IgD-negative memory B cell (primary cell): ENCODE measurements around the gene PLSCR5. TPM values are rescaled to one million over a fixed set of nuclear protein-coding genes. Genes with fewer than 3 reads are reported as not detected.

ENCODE experiments used
- H3K27ac Mint-ChIP-seq, 3 donors: one replicate each; pipeline ENCODE4 v1.8.0; 2020 to 2022; ENCODE audit warnings: mild to moderate bottlenecking in 3 of 3, mixed read lengths in 3 of 3, moderate library complexity in 1 of 3
- H3K27me3 Mint-ChIP-seq: one replicate; pipeline ENCODE4 v1.8.0; 2021; ENCODE audit warnings: mixed read lengths
- H3K36me3 Mint-ChIP-seq: one replicate; pipeline ENCODE4 v1.8.0; 2020; ENCODE audit warnings: mild to moderate bottlenecking, mixed read lengths
- H3K4me1 Mint-ChIP-seq, 3 donors: one replicate each; pipeline ENCODE4 v1.8.0; 2020 to 2022; ENCODE audit warnings: mixed read lengths in 3 of 3, mild to moderate bottlenecking in 1 of 3
- H3K4me3 Mint-ChIP-seq, 4 donors: one replicate each; pipeline ENCODE4 v1.8.0; 2020 to 2022; ENCODE audit warnings: mild to moderate bottlenecking in 4 of 4, mixed read lengths in 4 of 4, moderate library complexity in 3 of 4
- H3K9me3 Mint-ChIP-seq, 3 donors: one replicate each; pipeline ENCODE4 v1.8.0; 2020 to 2021; ENCODE audit warnings: mixed read lengths in 3 of 3, mild to moderate bottlenecking in 1 of 3
- polyA plus RNA-seq: library from polyadenylated mRNA; unstranded; fragments of 300-500 nt; fragmentation: Illumina TruSeq; gene quantifications from one replicate; pipeline ENCODE4 v1.2.3, GENCODE V29; 2021

Gene PLSCR5
- polyA plus RNA-seq, 1 donor from 2014 or later = not detected

GRCh38 chr3:146612015-146612414 is 6.9 kb upstream of the PLSCR5 start:
- H3K27me3 Mint-ChIP-seq = peaks cover 2% of the 10 kb centered on the region
- H3K4me3 Mint-ChIP-seq = no peak overlapping the region
- peaks cover 0 to 4% (median 0%) of the 10 kb centered on the region in 3 donors for H3K9me3 Mint-ChIP-seq
- no peaks in the 10 kb centered on the region for H3K4me1 Mint-ChIP-seq
- H3K27ac Mint-ChIP-seq = no peak overlapping the region
- H3K36me3 Mint-ChIP-seq = no peaks in the 10 kb centered on the region

GRCh38 chr3:146611096-146611495 is 6.0 kb upstream of the PLSCR5 start:
- Mint-ChIP-seq H3K27me3 (peaks cover 2% of the 10 kb centered on the region), H3K36me3 (no peaks in the 10 kb centered on the region), H3K27ac (no peak overlapping the region), H3K4me1 (no peaks in the 10 kb centered on the region), H3K4me3 (no peak overlapping the region), H3K9me3 (peaks cover 0 to 4% (median 0%) of the 10 kb centered on the region in 3 donors)

- Mint-ChIP-seq H3K27me3 (no peaks in the 10 kb centered on the region), H3K36me3 (no peaks in the 10 kb centered on the region), H3K4me1 (no peaks in the 10 kb centered on the region), H3K9me3 (no peaks in the 10 kb centered on the region), H3K27ac (no peak overlapping the region), H3K4me3 (no peak overlapping the region)
Observed at GRCh38 chr3:146598535-146598934, 6.6 kb downstream of the PLSCR5 start.

GRCh38 chr3:146594843-146595482 is 10.2 kb downstream of the PLSCR5 start:
- Mint-ChIP-seq H3K27ac (no peak overlapping the region), H3K9me3 (no peaks in the 10 kb centered on the region), H3K27me3 (peaks cover 1% of the 10 kb centered on the region), H3K4me1 (no peaks in the 10 kb centered on the region), H3K4me3 (no peak overlapping the region), H3K36me3 (no peaks in the 10 kb centered on the region)

- Mint-ChIP-seq H3K9me3 (no peaks in the 10 kb centered on the region), H3K36me3 (no peaks in the 10 kb centered on the region), H3K4me3 (no peak overlapping the region), H3K4me1 (no peaks in the 10 kb centered on the region), H3K27me3 (peaks cover 1% of the 10 kb centered on the region), H3K27ac (no peak overlapping the region)
Observed at GRCh38 chr3:146593776-146594175, 11.4 kb downstream of the PLSCR5 start.

- H3K27me3 Mint-ChIP-seq = peaks cover 1% of the 10 kb centered on the region
- H3K4me3 Mint-ChIP-seq = no peak overlapping the region
- no peak overlapping the region for H3K27ac Mint-ChIP-seq
- no peaks in the 10 kb centered on the region for H3K36me3 Mint-ChIP-seq
- H3K9me3 Mint-ChIP-seq = no peaks in the 10 kb centered on the region
- no peaks in the 10 kb centered on the region for H3K4me1 Mint-ChIP-seq
Observed at GRCh38 chr3:146590521-146590920, 14.6 kb downstream of the PLSCR5 start.

- no peaks in the 10 kb centered on the region for H3K4me1 Mint-ChIP-seq
- H3K36me3 Mint-ChIP-seq = no peaks in the 10 kb centered on the region
- H3K9me3 Mint-ChIP-seq = no peaks in the 10 kb centered on the region
- H3K27ac Mint-ChIP-seq = no peak overlapping the region
- no peak overlapping the region for H3K4me3 Mint-ChIP-seq
- peaks cover 1% of the 10 kb centered on the region for H3K27me3 Mint-ChIP-seq
Observed at GRCh38 chr3:146589899-146590508, 15.1 kb downstream of the PLSCR5 start.

GRCh38 chr3:146585156-146585555 is 20.0 kb downstream of the PLSCR5 start:
- Mint-ChIP-seq H3K36me3 (no peaks in the 10 kb centered on the region), H3K27ac (no peak overlapping the region), H3K27me3 (no peaks in the 10 kb centered on the region)

GRCh38 chr3:146581951-146582467 is 23.1 kb downstream of the PLSCR5 start:
- H3K36me3 Mint-ChIP-seq = no peaks in the 10 kb centered on the region
- H3K4me3 Mint-ChIP-seq = no peak overlapping the region
- no peaks in the 10 kb centered on the region for H3K4me1 Mint-ChIP-seq
- peaks cover 0 to 7% (median 1%) of the 10 kb centered on the region in 3 donors for H3K9me3 Mint-ChIP-seq
- no peaks in the 10 kb centered on the region for H3K27me3 Mint-ChIP-seq
- no peak overlapping the region for H3K27ac Mint-ChIP-seq

More at GRCh38 chr3:146585156-146585555, 20.0 kb downstream of the PLSCR5 start:
- Mint-ChIP-seq H3K4me3 (no peak overlapping the region), H3K9me3 (peaks cover 0 to 7% (median 1%) of the 10 kb centered on the region in 3 donors), H3K4me1 (no peaks in the 10 kb centered on the region)

- peaks cover 0 to 7% (median 1%) of the 10 kb centered on the region in 3 donors for H3K9me3 Mint-ChIP-seq
- H3K27ac Mint-ChIP-seq = no peak overlapping the region
- no peaks in the 10 kb centered on the region for H3K36me3 Mint-ChIP-seq
- no peaks in the 10 kb centered on the region for H3K4me1 Mint-ChIP-seq
- no peaks in the 10 kb centered on the region for H3K27me3 Mint-ChIP-seq
- no peak overlapping the region for H3K4me3 Mint-ChIP-seq
Observed at GRCh38 chr3:146581080-146581601, 24.0 kb downstream of the PLSCR5 start.

GRCh38 chr3:146577662-146578061 is 27.5 kb downstream of the PLSCR5 start:
- Mint-ChIP-seq H3K4me1 (no peaks in the 10 kb centered on the region), H3K27me3 (no peaks in the 10 kb centered on the region), H3K9me3 (no peaks in the 10 kb centered on the region), H3K27ac (no peak overlapping the region), H3K4me3 (no peak overlapping the region), H3K36me3 (no peaks in the 10 kb centered on the region)

GRCh38 chr3:146575636-146576035 is 29.5 kb downstream of the PLSCR5 start:
- Mint-ChIP-seq H3K4me1 (no peaks in the 10 kb centered on the region), H3K27me3 (no peaks in the 10 kb centered on the region), H3K36me3 (no peaks in the 10 kb centered on the region), H3K9me3 (no peaks in the 10 kb centered on the region), H3K4me3 (no peak overlapping the region), H3K27ac (no peak overlapping the region)

GRCh38 chr3:146574173-146574572 is 31.0 kb downstream of the PLSCR5 start:
- Mint-ChIP-seq H3K36me3 (no peaks in the 10 kb centered on the region), H3K27me3 (no peaks in the 10 kb centered on the region), H3K4me1 (no peaks in the 10 kb centered on the region), H3K27ac (no peak overlapping the region), H3K9me3 (no peaks in the 10 kb centered on the region), H3K4me3 (no peak overlapping the region)

- Mint-ChIP-seq H3K27ac (no peak overlapping the region), H3K9me3 (no peaks in the 10 kb centered on the region), H3K27me3 (no peaks in the 10 kb centered on the region), H3K4me3 (no peak overlapping the region), H3K4me1 (peaks cover 0 to 4% (median 0%) of the 10 kb centered on the region in 3 donors), H3K36me3 (peaks cover 2% of the 10 kb centered on the region)
Observed at GRCh38 chr3:146569314-146569713, 35.8 kb downstream of the PLSCR5 start.

GRCh38 chr3:146566138-146566537 is 39.0 kb downstream of the PLSCR5 start:
- Mint-ChIP-seq H3K36me3 (peaks cover 2% of the 10 kb centered on the region), H3K27ac (no peak overlapping the region), H3K9me3 (peaks cover 0 to 4% (median 0%) of the 10 kb centered on the region in 3 donors), H3K4me1 (peaks cover 0 to 4% (median 0%) of the 10 kb centered on the region in 3 donors), H3K4me3 (no peak overlapping the region), H3K27me3 (no peaks in the 10 kb centered on the region)

- Mint-ChIP-seq H3K27ac (no peak overlapping the region), H3K27me3 (no peaks in the 10 kb centered on the region), H3K4me1 (no peaks in the 10 kb centered on the region), H3K36me3 (no peaks in the 10 kb centered on the region), H3K9me3 (peaks cover 0 to 4% (median 0%) of the 10 kb centered on the region in 3 donors), H3K4me3 (no peak overlapping the region)
Observed at GRCh38 chr3:146561879-146562278, 43.3 kb downstream of the PLSCR5 start.
